T-cell (primary cell): ENCODE measurements around the gene CCDC91. TPM values are rescaled to one million over a fixed set of nuclear protein-coding genes. Genes with fewer than 3 reads are reported as not detected.

ENCODE experiments used
- ATAC-seq, 4 experiments: fragments of 200-7000 bp in 3 of 4; fragments of 150-1000 bp in 1 of 4; cut with Tn5 transposase; replicated peaks in 1 of 4; 1 replicate in 3 of 4; 2 replicates in 1 of 4; pipeline ENCODE4 v1.10.0; 2021; ENCODE audit warnings: moderate library complexity in 3 of 4, mild to moderate bottlenecking in 2 of 4, moderate number of reproducible peaks in 1 of 4
- CTCF ChIA-PET, 2 donors: fragments of 300-600 bp; sonication (Branson Sonifier 250); formaldehyde crosslinking; loops; one replicate each; lab custom pipeline; 2022; ENCODE audit warnings: antibody characterized with exemption in 2 of 2; lab: Charles Lee
- POLR2A ChIA-PET, 2 donors: fragments of 300-600 bp; sonication (Branson Sonifier 250); formaldehyde crosslinking; loops; one replicate each; lab custom pipeline; 2022; ENCODE audit warnings: antibody characterized with exemption in 2 of 2; lab: Charles Lee
- DNase-seq, 35 experiments: peaks; one replicate each; pipeline versions ENCODE4 v3.0.0 to v3.0.0-alpha.2; 2013 to 2023
- H3K27ac ChIP-seq: one replicate; pipeline ENCODE4 v1.5.1; 2013; ENCODE audit warnings: low read length
- H3K27me3 ChIP-seq, 2 experiments: replicated peaks in 1 of 2; 1 replicate in 1 of 2; 2 replicates in 1 of 2; pipeline versions ENCODE4 v1.6.1 to v1.7.0; 2013; ENCODE audit warnings: low read length in 1 of 2, mixed read lengths in 1 of 2; ENCODE audit not compliant: control insufficient read depth in 2 of 2, insufficient read depth in 2 of 2; ENCODE audit errors: extremely low read depth in 1 of 2
- H3K36me3 ChIP-seq, 2 donors: 1 replicate in 1 of 2; 2 replicates in 1 of 2; pipeline versions ENCODE4 v1.6.1 to v1.7.0; 2013; ENCODE audit warnings: low read length in 1 of 2; ENCODE audit not compliant: control insufficient read depth in 2 of 2, insufficient read depth in 1 of 2; ENCODE audit errors: extremely low read depth in 1 of 2
- H3K4me1 ChIP-seq, 2 experiments: 1 replicate in 1 of 2; 2 replicates in 1 of 2; pipeline versions ENCODE4 v1.6.1 to v1.7.0; 2013; ENCODE audit warnings: low read length in 2 of 2, mixed read lengths in 1 of 2; ENCODE audit not compliant: insufficient read depth in 2 of 2, control insufficient read depth in 1 of 2; ENCODE audit errors: extremely low read depth in 1 of 2
- H3K4me3 ChIP-seq, 2 donors: 1 replicate in 1 of 2; 2 replicates in 1 of 2; pipeline versions ENCODE4 v1.5.1 to v1.7.0; 2013; ENCODE audit warnings: mild to moderate bottlenecking in 2 of 2, low read length in 1 of 2, moderate library complexity in 1 of 2; ENCODE audit not compliant: control insufficient read depth in 1 of 2; ENCODE audit errors: extremely low read depth in 1 of 2
- H3K9me3 ChIP-seq: 2 replicates; pipeline ENCODE4 v1.7.0; 2013
- H3K27ac Mint-ChIP-seq, 2 donors: one replicate each; pipeline ENCODE4 v1.8.0; 2020 to 2021; ENCODE audit warnings: mild to moderate bottlenecking in 2 of 2, mixed read lengths in 2 of 2
- H3K27me3 Mint-ChIP-seq, 2 donors: one replicate each; pipeline ENCODE4 v1.8.0; 2021 to 2022; ENCODE audit warnings: mixed read lengths in 2 of 2
- H3K36me3 Mint-ChIP-seq: one replicate; pipeline ENCODE4 v1.8.0; 2021; ENCODE audit warnings: mixed read lengths
- H3K4me1 Mint-ChIP-seq, 3 donors: one replicate each; pipeline ENCODE4 v1.8.0; 2020 to 2022; ENCODE audit warnings: mixed read lengths in 3 of 3, mild to moderate bottlenecking in 1 of 3
- H3K4me3 Mint-ChIP-seq, 3 donors: one replicate each; pipeline ENCODE4 v1.8.0; 2020 to 2022; ENCODE audit warnings: mild to moderate bottlenecking in 3 of 3, mixed read lengths in 3 of 3, moderate library complexity in 3 of 3
- H3K9me3 Mint-ChIP-seq, 3 donors: one replicate each; pipeline ENCODE4 v1.8.0; 2020 to 2022; ENCODE audit warnings: mixed read lengths in 3 of 3
- WGBS: methylation state at CpG from one replicate; pipeline ENCODE4 v1.1.5; 2013; ENCODE audit warnings: missing lambda C conversion rate; ENCODE audit not compliant: insufficient coverage; 5-methylcytosine and 5-hydroxymethylcytosine counted together
- total RNA-seq, 35 experiments: library from RNA in 6 of 35; stranded (reverse) in 6 of 35; fragments of 120-200 nt in 1 of 35; gene quantifications; one replicate each; pipeline versions ENCODE4 v1.2.1 to v1.2.4 and lab custom pipeline; 2013 to 2026

CCDC91 gene
- total RNA-seq, 5 donors from 2014 or later (not counting 1 experiment from before 2014, with no cell fraction given) = 65.7 to 73.0 (median 68.7) TPM

DNA sequence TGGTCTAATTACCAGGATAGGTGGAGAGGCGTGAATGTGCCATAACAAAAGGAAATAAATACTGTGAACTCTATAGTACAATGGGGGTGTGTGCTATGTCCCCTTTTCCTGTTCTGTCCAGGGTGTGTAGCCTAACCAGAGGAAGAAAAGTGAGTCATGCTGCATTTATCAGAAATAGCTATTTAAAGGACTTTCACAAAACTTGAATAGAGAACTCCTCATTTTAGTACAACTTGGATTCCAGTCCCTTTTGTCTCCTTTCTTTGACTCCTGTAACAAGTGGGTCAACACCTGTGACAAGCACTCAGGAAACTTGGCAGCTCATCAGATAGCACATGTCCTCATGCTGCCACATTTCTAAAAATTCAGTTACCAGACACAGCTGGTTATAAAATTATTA is 123.4 kb downstream of the CCDC91 start:
- no peak overlapping the region for H3K4me3 Mint-ChIP-seq
- H3K4me1 Mint-ChIP-seq = peaks cover 0 to 6% (median 0%) of the 10 kb centered on the region in 3 donors
- Histone ChIP-seq H3K27me3 (no peaks in the 10 kb centered on the region), H3K4me3 (no peak overlapping the region), H3K36me3 (peaks cover 0 to 23% of the 10 kb centered on the region in 2 donors), H3K4me1 (no peaks in the 10 kb centered on the region), H3K27ac (no peak overlapping the region), H3K9me3 (no peaks in the 10 kb centered on the region)
- peaks cover 3 to 23% (median 5%) of the 10 kb centered on the region in 3 donors for H3K9me3 Mint-ChIP-seq
- POLR2A ChIA-PET = interaction anchor here in 1 of 2 donors (1.0 kb wide), 1 partner anchor 8 kb away, joined by 3 read pairs; no protein-coding TSS in a partner anchor
- ATAC-seq (no peak), DNase-seq (no peak)
- H3K27ac Mint-ChIP-seq = no peak overlapping the region
- no CpG with 5 or more reads among the region's 1 CpG for WGBS
- peaks cover 82% of the 10 kb centered on the region for H3K36me3 Mint-ChIP-seq
- H3K27me3 Mint-ChIP-seq = no peaks in the 10 kb centered on the region
- CTCF ChIA-PET = no interaction called here

DNA sequence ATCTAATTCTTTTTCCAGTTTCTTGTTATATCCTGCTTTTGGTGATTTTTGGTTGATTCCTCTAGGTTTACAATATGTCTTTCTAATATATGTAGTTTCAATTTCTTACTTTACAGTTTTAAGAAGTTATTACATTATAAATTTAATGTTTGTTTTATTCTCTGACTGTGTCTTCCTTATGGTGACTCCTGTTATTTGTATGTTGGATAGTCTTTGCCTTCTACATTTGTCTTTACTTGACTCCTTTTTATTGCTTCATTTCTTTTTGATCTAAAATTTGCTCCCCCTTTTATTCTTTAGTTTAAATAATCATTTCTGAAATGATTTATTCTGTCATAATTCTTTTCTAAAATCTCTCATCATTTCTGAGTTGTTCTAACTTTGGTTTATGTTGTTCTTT is 125.8 kb downstream of the CCDC91 start:
- Histone ChIP-seq H3K4me1 (no peaks in the 10 kb centered on the region), H3K27ac (no peak overlapping the region), H3K36me3 (peaks cover 0 to 10% of the 10 kb centered on the region in 2 donors), H3K9me3 (no peaks in the 10 kb centered on the region), H3K4me3 (no peak overlapping the region), H3K27me3 (no peaks in the 10 kb centered on the region)
- H3K4me3 Mint-ChIP-seq = no peak overlapping the region
- H3K27me3 Mint-ChIP-seq = no peaks in the 10 kb centered on the region
- POLR2A ChIA-PET = interaction anchor here in 1 of 2 donors (0.7 kb wide), 1 partner anchor 1066 kb away, joined by 4 read pairs; no protein-coding TSS in a partner anchor
- peaks cover 72% of the 10 kb centered on the region for H3K36me3 Mint-ChIP-seq
- peaks cover 0 to 6% (median 4%) of the 10 kb centered on the region in 3 donors for H3K4me1 Mint-ChIP-seq
- no peak for ATAC-seq
- peaks cover 3 to 23% (median 5%) of the 10 kb centered on the region in 3 donors for H3K9me3 Mint-ChIP-seq
- peak overlapping the region in 1 of 2 donors; percentile 19 for H3K27ac Mint-ChIP-seq
- CTCF ChIA-PET = interaction anchor here (0.6 to 0.7 kb wide), 2 partner anchors 35 to 1002 kb away, joined by 3 to 5 read pairs; no protein-coding TSS in a partner anchor
- DNase-seq = no peak

- DNase-seq (no peak), ATAC-seq (no peak)
- H3K36me3 ChIP-seq = peaks cover 0 to 7% of the 10 kb centered on the region in 2 donors
- H3K4me1 ChIP-seq = no peaks in the 10 kb centered on the region
- H3K27me3 Mint-ChIP-seq = no peaks in the 10 kb centered on the region
- peaks cover 60% of the 10 kb centered on the region for H3K36me3 Mint-ChIP-seq
- no peak overlapping the region for H3K27ac ChIP-seq
- CTCF ChIA-PET = interaction anchor here in 1 of 2 donors (0.6 kb wide), 1 partner anchor 11 kb away, joined by 3 read pairs; no protein-coding TSS in a partner anchor
- peaks cover 3 to 23% (median 5%) of the 10 kb centered on the region in 3 donors for H3K9me3 Mint-ChIP-seq
- H3K27ac Mint-ChIP-seq = no peak overlapping the region
- H3K9me3 ChIP-seq = no peaks in the 10 kb centered on the region
- POLR2A ChIA-PET = interaction anchor here in 1 of 2 donors (0.6 kb wide), 1 partner anchor 42 kb away, joined by 3 read pairs; no protein-coding TSS in a partner anchor
- H3K27me3 ChIP-seq = no peaks in the 10 kb centered on the region
- no peak overlapping the region for H3K4me3 Mint-ChIP-seq
- H3K4me3 ChIP-seq = no peak overlapping the region
- WGBS = 80% methylated on average over 1 of the region's 3 CpGs
- H3K4me1 Mint-ChIP-seq = peaks cover 0 to 6% (median 4%) of the 10 kb centered on the region in 3 donors
Measured at GRCh38 chr12:28318273-28318672, 128.0 kb downstream of the CCDC91 start.

- peaks cover 3 to 15% (median 5%) of the 10 kb centered on the region in 3 donors for H3K9me3 Mint-ChIP-seq
- peaks cover 2 to 6% (median 4%) of the 10 kb centered on the region in 3 donors for H3K4me1 Mint-ChIP-seq
- H3K27ac Mint-ChIP-seq = no peak overlapping the region
- no peak overlapping the region for H3K4me3 ChIP-seq
- WGBS = no CpG with 5 or more reads among the region's 1 CpG
- H3K27me3 Mint-ChIP-seq = no peaks in the 10 kb centered on the region
- no peak overlapping the region for H3K27ac ChIP-seq
- no peaks in the 10 kb centered on the region for H3K9me3 ChIP-seq
- H3K36me3 Mint-ChIP-seq = peaks cover 52% of the 10 kb centered on the region
- ChIA-PET CTCF (no interaction called here), POLR2A (no interaction called here)
- peaks cover 0 to 3% of the 10 kb centered on the region in 2 donors for H3K36me3 ChIP-seq
- H3K4me3 Mint-ChIP-seq = no peak overlapping the region
- no peaks in the 10 kb centered on the region for H3K4me1 ChIP-seq
- ATAC-seq = no peak
- no peaks in the 10 kb centered on the region for H3K27me3 ChIP-seq
- DNase-seq = no peak
Measured at GRCh38 chr12:28320353-28320752, 130.1 kb downstream of the CCDC91 start.

GRCh38 chr12:28327722-28328121 is 137.5 kb downstream of the CCDC91 start:
- Histone ChIP-seq H3K36me3 (peaks cover 0 to 4% of the 10 kb centered on the region in 2 donors), H3K4me1 (no peaks in the 10 kb centered on the region), H3K27ac (no peak overlapping the region), H3K4me3 (no peak overlapping the region), H3K27me3 (no peaks in the 10 kb centered on the region), H3K9me3 (no peaks in the 10 kb centered on the region)
- CTCF ChIA-PET = no interaction called here
- Mint-ChIP-seq H3K27me3 (no peaks in the 10 kb centered on the region), H3K4me1 (peaks cover 0 to 5% (median 0%) of the 10 kb centered on the region in 3 donors), H3K27ac (no peak overlapping the region), H3K9me3 (peaks cover 0 to 5% (median 5%) of the 10 kb centered on the region in 3 donors), H3K4me3 (no peak overlapping the region), H3K36me3 (peaks cover 57% of the 10 kb centered on the region)
- POLR2A ChIA-PET = no interaction called here
- ATAC-seq = no peak
- no peak for DNase-seq
- 100% methylated on average over 2 of the region's 4 CpGs for WGBS

DNA sequence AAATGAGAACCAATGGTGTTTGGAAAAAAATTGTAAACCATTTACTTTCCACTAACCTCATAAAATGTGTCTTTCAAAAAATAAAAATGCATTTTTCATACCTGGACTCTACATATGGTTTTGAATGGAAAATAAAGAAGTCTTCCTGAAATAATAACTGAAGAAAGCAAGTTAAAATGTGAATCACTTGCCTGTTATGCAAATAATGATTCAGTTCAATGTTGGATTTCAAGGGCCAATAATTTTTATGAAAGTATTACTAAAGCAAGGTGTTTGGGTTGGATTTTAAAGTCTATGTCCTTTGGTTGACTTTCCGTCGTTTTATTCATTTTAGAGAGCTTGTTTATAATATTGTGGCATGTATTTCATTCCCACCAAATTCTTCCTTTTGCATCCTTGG is 138.7 kb downstream of the CCDC91 start:
- POLR2A ChIA-PET = no interaction called here
- no peaks in the 10 kb centered on the region for H3K9me3 ChIP-seq
- Mint-ChIP-seq H3K4me3 (no peak overlapping the region), H3K36me3 (peaks cover 57% of the 10 kb centered on the region), H3K9me3 (peaks cover 0 to 5% (median 5%) of the 10 kb centered on the region in 3 donors), H3K4me1 (peaks cover 0 to 4% (median 2%) of the 10 kb centered on the region in 3 donors), H3K27ac (no peak overlapping the region), H3K27me3 (no peaks in the 10 kb centered on the region)
- CTCF ChIA-PET = no interaction called here
- H3K4me1 ChIP-seq = no peaks in the 10 kb centered on the region
- no peak overlapping the region for H3K4me3 ChIP-seq
- H3K27ac ChIP-seq = no peak overlapping the region
- no peak for ATAC-seq
- no peak for DNase-seq
- no peaks in the 10 kb centered on the region for H3K27me3 ChIP-seq
- no CpG with 5 or more reads among the region's 2 CpGs for whole genome bisulfite sequencing
- H3K36me3 ChIP-seq = peaks cover 0 to 4% of the 10 kb centered on the region in 2 donors
